ENCODE measurements around the gene FIG4.

DNA sequence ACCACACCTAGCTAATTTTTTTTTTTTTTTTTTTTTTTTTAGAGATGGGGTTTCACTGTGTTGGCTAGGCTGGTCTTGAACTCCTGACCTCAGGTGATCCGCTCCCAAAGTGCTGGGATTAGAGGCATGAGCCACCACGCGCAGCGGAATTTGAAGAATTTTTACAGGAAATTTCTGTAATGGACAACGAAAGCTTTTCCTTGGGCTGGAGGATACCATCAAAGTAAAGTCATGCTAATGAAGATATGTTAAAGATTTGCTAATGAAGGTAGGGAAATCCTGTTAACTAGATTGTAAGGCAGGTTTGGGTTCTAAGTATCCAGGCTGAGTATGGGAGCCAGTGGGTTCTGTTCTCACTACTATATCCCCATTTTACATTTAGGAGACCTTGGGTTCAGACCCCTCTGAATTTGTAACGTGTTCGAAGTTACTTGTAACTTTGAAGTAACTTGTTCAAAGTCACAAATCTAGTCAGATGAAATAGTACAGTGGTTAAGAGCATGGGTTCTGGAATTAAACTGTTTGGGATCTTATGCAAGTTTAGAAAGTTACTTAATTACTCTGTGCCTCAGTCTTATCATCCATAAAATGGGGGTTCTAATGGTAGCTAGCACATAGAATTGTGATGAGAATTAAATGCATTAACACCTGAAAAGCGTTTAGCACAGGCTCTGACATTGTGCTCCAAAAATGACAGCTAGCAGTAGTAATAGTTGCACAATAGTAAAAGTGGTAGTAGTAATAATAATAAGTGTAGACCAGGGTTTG is 163.6 kb downstream of the FIG4 start:
- TF ChIP-seq CTCF (IDR thresholded peaks at IDR 0.05), result no peak
- TF ChIP-seq POLR2A (IDR thresholded peaks at IDR 0.05), result no peak
